GM23338 (cell line): ENCODE results near the gene SLC35F1. TPM values are rescaled to one million over a fixed set of nuclear protein-coding genes. Genes with fewer than 3 reads are reported as not detected.
A peak's percentile ranks its signal among the peaks of the same experiment; 100 is the strongest.

ENCODE experiments used
- ATAC-seq: fragments of 200-7000 bp; cut with Tn5 transposase; 3 replicates; pipeline ENCODE4 v1.9.1; 2020
- DNase-seq: peaks from one replicate; pipeline ENCODE4 v3.0.0-alpha.2; 2015; ENCODE audit warnings: low spot score
- H2AFZ ChIP-seq: fragments of 200-600 bp; sonication (generic); 2 replicates; pipeline ENCODE4 v1.8.0; 2016; ENCODE audit warnings: antibody characterized with exemption, mild to moderate bottlenecking, moderate library complexity
- H3F3A ChIP-seq: fragments of 200-600 bp; sonication (generic); replicated peaks from 2 replicates; pipeline ENCODE4 v1.8.0; 2017; ENCODE audit warnings: antibody characterized with exemption, mixed run types, low read depth
- H3K27ac ChIP-seq: fragments of 200-600 bp; sonication (generic); 2 replicates; pipeline ENCODE4 v1.6.1; 2016; ENCODE audit warnings: low read depth
- H3K27me3 ChIP-seq: fragments of 200-600 bp; sonication (generic); 2 replicates; pipeline ENCODE4 v1.8.0; 2016; ENCODE audit warnings: mild to moderate bottlenecking, mixed run types, moderate library complexity; ENCODE audit not compliant: insufficient read depth
- H3K36me3 ChIP-seq: fragments of 200-600 bp; sonication (generic); 2 replicates; pipeline ENCODE4 v1.8.0; 2016; ENCODE audit warnings: mild to moderate bottlenecking; ENCODE audit not compliant: insufficient read depth
- H3K4me1 ChIP-seq: fragments of 200-600 bp; sonication (generic); 2 replicates; pipeline ENCODE4 v1.8.0; 2016; ENCODE audit warnings: mild to moderate bottlenecking, moderate library complexity; ENCODE audit not compliant: insufficient read depth
- H3K4me2 ChIP-seq: fragments of 200-600 bp; sonication (generic); 2 replicates; pipeline ENCODE4 v1.7.1; 2017; ENCODE audit warnings: mixed run types
- H3K4me3 ChIP-seq: fragments of 200-600 bp; sonication (generic); 2 replicates; pipeline ENCODE4 v1.6.1; 2016; ENCODE audit warnings: mixed run types
- H3K79me2 ChIP-seq: fragments of 200-600 bp; sonication (generic); replicated peaks from 2 replicates; pipeline ENCODE4 v1.8.0; 2017; ENCODE audit warnings: mild to moderate bottlenecking; ENCODE audit not compliant: insufficient read depth
- H3K9me2 ChIP-seq: fragments of 200-600 bp; sonication (generic); 2 replicates; pipeline ENCODE4 v1.8.0; 2017; ENCODE audit not compliant: insufficient read depth
- H4K20me1 ChIP-seq: fragments of 200-600 bp; sonication (generic); replicated peaks from 2 replicates; pipeline ENCODE4 v1.8.0; 2017; ENCODE audit warnings: mild to moderate bottlenecking; ENCODE audit not compliant: insufficient read depth
- H3K27ac Mint-ChIP-seq: 2 replicates; pipeline ENCODE4 v1.8.0; 2020; ENCODE audit warnings: inconsistent platforms, mild to moderate bottlenecking, moderate library complexity, mixed read lengths
- H3K27me3 Mint-ChIP-seq: 3 replicates; pipeline ENCODE4 v1.8.0; 2022; ENCODE audit warnings: low read depth, mild to moderate bottlenecking, moderate library complexity, mixed read lengths, inconsistent platforms; ENCODE audit not compliant: insufficient read depth, poor library complexity
- H3K36me3 Mint-ChIP-seq: 3 replicates; pipeline ENCODE4 v1.8.0; 2021; ENCODE audit warnings: low read depth, mild to moderate bottlenecking, inconsistent platforms, moderate library complexity, mixed read lengths
- H3K4me1 Mint-ChIP-seq: 3 replicates; pipeline ENCODE4 v1.8.0; 2020; ENCODE audit warnings: mild to moderate bottlenecking, inconsistent platforms, mixed read lengths
- H3K4me3 Mint-ChIP-seq: 3 replicates; pipeline ENCODE4 v1.8.0; 2021; ENCODE audit warnings: moderate library complexity, mild to moderate bottlenecking, inconsistent platforms, mixed read lengths
- H3K9me3 Mint-ChIP-seq: 3 replicates; pipeline ENCODE4 v1.8.0; 2020; ENCODE audit warnings: moderate library complexity, mild to moderate bottlenecking, inconsistent platforms, mixed read lengths
- NANOG ChIP-seq: IDR thresholded peaks from 2 replicates; pipeline ENCODE4 v1.6.1; 2016; ENCODE audit warnings: antibody characterized with exemption, borderline replicate concordance
- polyA plus RNA-seq: library from polyadenylated mRNA; unstranded; fragments of >200 nt; fragmentation: Nextera tagmentation; extraction: Ambion mirVana; gene quantifications from 2 replicates; pipeline ENCODE4 v1.2.1, GENCODE V29; 2016
- total RNA-seq: library from RNA; depleted of rRNA; stranded (reverse); fragments of >200 nt; shearing (Covaris generic); gene quantifications from 2 replicates; pipeline ENCODE4 v1.2.3, GENCODE V29; 2014
- TF ChIP-seq, protein P1 (sequence below): IDR thresholded peaks from one replicate; pipeline ENCODE4 v1.6.1; 2018; ENCODE audit warnings: antibody characterized with exemption; ENCODE audit not compliant: unreplicated experiment
- TF ChIP-seq, protein P2 (sequence below), 2 experiments: fragments of 200-600 bp in 1 of 2; sonication (generic) in 1 of 2; conservative IDR thresholded peaks; 2 replicates each; pipeline versions ENCODE4 v1.5.1 to v1.6.1; 2016 to 2017; ENCODE audit warnings: antibody characterized with exemption in 2 of 2, low read depth in 2 of 2, mild to moderate bottlenecking in 2 of 2, moderate library complexity in 1 of 2

Gene SLC35F1
- total and polyA plus RNA-seq, 2 experiments from 2014 or later: 3.0 to 10.3 TPM

DNA sequence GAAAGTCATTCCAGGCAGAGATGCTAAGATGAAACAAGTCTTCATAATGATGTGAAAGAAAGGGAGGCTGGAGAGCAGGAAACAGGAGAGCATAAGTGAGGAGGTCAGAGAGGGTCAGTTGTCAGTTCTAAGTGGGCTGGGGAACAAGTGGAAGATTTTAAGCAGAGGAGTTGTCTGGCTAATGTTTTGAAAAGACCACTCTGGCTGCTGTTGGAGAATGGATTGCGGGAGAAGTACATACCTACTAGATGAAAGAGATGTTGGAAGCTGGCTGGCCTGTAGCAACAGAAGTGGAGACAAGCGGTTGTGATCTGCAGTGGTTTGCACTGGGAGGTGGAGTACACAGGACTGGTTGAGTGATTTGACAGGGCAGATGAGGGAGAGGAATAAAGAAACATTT is 10.1 kb downstream of the SLC35F1 start (continued):
- TF ChIP-seq, protein P1, sequence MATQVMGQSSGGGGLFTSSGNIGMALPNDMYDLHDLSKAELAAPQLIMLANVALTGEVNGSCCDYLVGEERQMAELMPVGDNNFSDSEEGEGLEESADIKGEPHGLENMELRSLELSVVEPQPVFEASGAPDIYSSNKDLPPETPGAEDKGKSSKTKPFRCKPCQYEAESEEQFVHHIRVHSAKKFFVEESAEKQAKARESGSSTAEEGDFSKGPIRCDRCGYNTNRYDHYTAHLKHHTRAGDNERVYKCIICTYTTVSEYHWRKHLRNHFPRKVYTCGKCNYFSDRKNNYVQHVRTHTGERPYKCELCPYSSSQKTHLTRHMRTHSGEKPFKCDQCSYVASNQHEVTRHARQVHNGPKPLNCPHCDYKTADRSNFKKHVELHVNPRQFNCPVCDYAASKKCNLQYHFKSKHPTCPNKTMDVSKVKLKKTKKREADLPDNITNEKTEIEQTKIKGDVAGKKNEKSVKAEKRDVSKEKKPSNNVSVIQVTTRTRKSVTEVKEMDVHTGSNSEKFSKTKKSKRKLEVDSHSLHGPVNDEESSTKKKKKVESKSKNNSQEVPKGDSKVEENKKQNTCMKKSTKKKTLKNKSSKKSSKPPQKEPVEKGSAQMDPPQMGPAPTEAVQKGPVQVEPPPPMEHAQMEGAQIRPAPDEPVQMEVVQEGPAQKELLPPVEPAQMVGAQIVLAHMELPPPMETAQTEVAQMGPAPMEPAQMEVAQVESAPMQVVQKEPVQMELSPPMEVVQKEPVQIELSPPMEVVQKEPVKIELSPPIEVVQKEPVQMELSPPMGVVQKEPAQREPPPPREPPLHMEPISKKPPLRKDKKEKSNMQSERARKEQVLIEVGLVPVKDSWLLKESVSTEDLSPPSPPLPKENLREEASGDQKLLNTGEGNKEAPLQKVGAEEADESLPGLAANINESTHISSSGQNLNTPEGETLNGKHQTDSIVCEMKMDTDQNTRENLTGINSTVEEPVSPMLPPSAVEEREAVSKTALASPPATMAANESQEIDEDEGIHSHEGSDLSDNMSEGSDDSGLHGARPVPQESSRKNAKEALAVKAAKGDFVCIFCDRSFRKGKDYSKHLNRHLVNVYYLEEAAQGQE: no peak

DNA sequence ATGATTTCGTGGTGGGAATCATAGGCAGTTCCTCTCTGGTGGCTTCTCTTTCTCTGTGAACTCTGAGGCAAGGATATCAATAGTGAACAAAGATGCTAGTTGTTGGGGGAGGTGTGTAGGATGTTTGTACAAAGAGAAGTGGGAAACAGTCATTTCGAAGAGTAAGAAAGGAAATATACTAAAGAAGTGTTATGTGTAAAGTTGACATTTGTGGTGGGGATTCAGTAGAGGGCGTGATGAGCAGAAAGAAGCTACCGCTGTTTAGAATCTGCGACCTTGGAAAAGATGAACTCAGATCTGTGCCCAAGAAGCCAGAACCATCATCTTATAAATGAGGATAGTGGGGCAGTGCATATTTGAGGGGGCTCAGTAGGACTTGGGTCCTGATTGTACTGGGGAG is 11.4 kb downstream of the SLC35F1 start:
- Mint-ChIP-seq H3K27ac (no peak overlapping the region), H3K27me3 (peaks cover 3% of the 10 kb centered on the region), H3K4me1 (peaks cover 11% of the 10 kb centered on the region; the same call in 2 of the 3 replicates), H3K36me3 (no peaks in the 10 kb centered on the region), H3K4me3 (no peak overlapping the region), H3K9me3 (no peaks in the 10 kb centered on the region)
- TF ChIP-seq NANOG: no peak
- TF ChIP-seq, protein P2, sequence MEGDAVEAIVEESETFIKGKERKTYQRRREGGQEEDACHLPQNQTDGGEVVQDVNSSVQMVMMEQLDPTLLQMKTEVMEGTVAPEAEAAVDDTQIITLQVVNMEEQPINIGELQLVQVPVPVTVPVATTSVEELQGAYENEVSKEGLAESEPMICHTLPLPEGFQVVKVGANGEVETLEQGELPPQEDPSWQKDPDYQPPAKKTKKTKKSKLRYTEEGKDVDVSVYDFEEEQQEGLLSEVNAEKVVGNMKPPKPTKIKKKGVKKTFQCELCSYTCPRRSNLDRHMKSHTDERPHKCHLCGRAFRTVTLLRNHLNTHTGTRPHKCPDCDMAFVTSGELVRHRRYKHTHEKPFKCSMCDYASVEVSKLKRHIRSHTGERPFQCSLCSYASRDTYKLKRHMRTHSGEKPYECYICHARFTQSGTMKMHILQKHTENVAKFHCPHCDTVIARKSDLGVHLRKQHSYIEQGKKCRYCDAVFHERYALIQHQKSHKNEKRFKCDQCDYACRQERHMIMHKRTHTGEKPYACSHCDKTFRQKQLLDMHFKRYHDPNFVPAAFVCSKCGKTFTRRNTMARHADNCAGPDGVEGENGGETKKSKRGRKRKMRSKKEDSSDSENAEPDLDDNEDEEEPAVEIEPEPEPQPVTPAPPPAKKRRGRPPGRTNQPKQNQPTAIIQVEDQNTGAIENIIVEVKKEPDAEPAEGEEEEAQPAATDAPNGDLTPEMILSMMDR (conservative IDR thresholded peaks at IDR 0.05; ENCODE audit: low read depth in 2 of 2): peak; percentile 27 to 53; a peak in 2 of 4 replicates
- peaks cover 8% of the 10 kb centered on the region; the same call in 1 of the 2 replicates for H3K4me1 ChIP-seq
- peaks cover 8% of the 10 kb centered on the region for H4K20me1 ChIP-seq
- peaks cover 52% of the 10 kb centered on the region for H3K27me3 ChIP-seq
- no peak overlapping the region for H2AFZ ChIP-seq
- DNase-seq (peak; percentile 23), ATAC-seq (no peak)
- no peak overlapping the region for H3K4me2 ChIP-seq
- no peaks in the 10 kb centered on the region for H3K79me2 ChIP-seq
- H3K9me2 ChIP-seq: no peaks in the 10 kb centered on the region
- H3F3A ChIP-seq: no peaks in the 10 kb centered on the region
- no peak overlapping the region for H3K27ac ChIP-seq
- no peaks in the 10 kb centered on the region for H3K36me3 ChIP-seq
- H3K4me3 ChIP-seq: no peak overlapping the region

DNA sequence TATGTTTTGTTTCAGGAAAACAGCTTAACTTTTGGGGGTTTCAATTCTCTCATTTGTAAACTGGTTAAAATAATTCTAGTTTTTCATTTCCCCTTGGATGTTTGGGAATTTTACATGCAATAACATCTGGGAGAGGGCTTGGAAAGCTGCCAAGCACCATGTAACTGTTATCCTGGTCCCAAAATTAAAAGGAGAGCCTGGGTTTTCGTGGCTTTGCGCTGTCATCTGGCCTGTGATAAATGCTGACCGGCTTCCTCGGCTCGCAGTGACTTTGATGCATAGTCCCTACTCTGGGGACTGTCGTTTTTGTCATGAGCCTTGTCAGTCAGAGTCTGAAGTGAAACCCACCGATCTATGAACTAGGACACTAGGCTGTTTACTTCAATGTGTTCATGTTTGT is 12.2 kb downstream of the SLC35F1 start:
- TF ChIP-seq, protein P2 (conservative IDR thresholded peaks at IDR 0.05; ENCODE audit: low read depth in 2 of 2): no peak
- H3K27me3 Mint-ChIP-seq: peaks cover 3% of the 10 kb centered on the region
- H3K4me3 Mint-ChIP-seq: no peak overlapping the region
- Histone ChIP-seq H3K4me3 (no peak overlapping the region), H3K36me3 (no peaks in the 10 kb centered on the region), H3F3A (peaks cover 3% of the 10 kb centered on the region; the same call in 1 of the 2 replicates), H2AFZ (no peak overlapping the region), H3K27me3 (peaks cover 52% of the 10 kb centered on the region), H3K4me2 (peak overlapping the region; percentile 75; the same call in 1 of the 2 replicates), H3K27ac (no peak overlapping the region), H3K4me1 (peaks cover 8% of the 10 kb centered on the region; the same call in 1 of the 2 replicates), H3K79me2 (no peaks in the 10 kb centered on the region), H4K20me1 (peaks cover 8% of the 10 kb centered on the region), H3K9me2 (no peaks in the 10 kb centered on the region)
- ATAC-seq (no peak), DNase-seq (no peak)
- no peaks in the 10 kb centered on the region for H3K9me3 Mint-ChIP-seq
- peaks cover 11% of the 10 kb centered on the region; the same call in 2 of the 3 replicates for H3K4me1 Mint-ChIP-seq
- no peak overlapping the region for H3K27ac Mint-ChIP-seq
- H3K36me3 Mint-ChIP-seq: no peaks in the 10 kb centered on the region
